AG10803 (cell line): ENCODE data around the gene RPL34.
"Not testable (repeated sequence)": the region's sequence is repeated elsewhere in the genome, so short reads cannot be mapped to it uniquely, and the experiment has no call there.

ENCODE experiments used
- DNase-seq: peaks from one replicate; pipeline ENCODE4 v3.0.0; 2010; ENCODE audit warnings: low read depth
- H3K4me3 ChIP-seq: 2 replicates; pipeline ENCODE4 v1.5.1; 2011; ENCODE audit warnings: mild to moderate bottlenecking, low read length, control low read depth
- CTCF ChIP-seq: conservative IDR thresholded peaks from 2 replicates; pipeline ENCODE4 v1.5.1; 2011; ENCODE audit warnings: mild to moderate bottlenecking, low read length, control low read depth, inconsistent platforms

RPL34 gene

GRCh38 chr4:108590776-108591175 is 29.6 kb upstream of the RPL34 start:
- no peak overlapping the region for H3K4me3 ChIP-seq
- no peak for TF ChIP-seq CTCF
- peak; percentile 50 for DNase-seq

- DNase-seq: no peak
- H3K4me3 ChIP-seq: no peak overlapping the region
- no peak for TF ChIP-seq CTCF
Observed at GRCh38 chr4:108592674-108592986, 27.7 kb upstream of the RPL34 start.

GRCh38 chr4:108594296-108594695 is 26.1 kb upstream of the RPL34 start:
- H3K4me3 ChIP-seq, DNase-seq: not testable (repeated sequence)

GRCh38 chr4:108596344-108596743 is 24.0 kb upstream of the RPL34 start:
- H3K4me3 ChIP-seq: no peak overlapping the region
- no peak for TF ChIP-seq CTCF
- no peak for DNase-seq

- H3K4me3 ChIP-seq: no peak overlapping the region
- DNase-seq: no peak
- no peak for TF ChIP-seq CTCF
Observed at GRCh38 chr4:108601106-108601505, 19.3 kb upstream of the RPL34 start.

GRCh38 chr4:108601532-108601931 is 18.8 kb upstream of the RPL34 start:
- no peak for TF ChIP-seq CTCF
- no peak for DNase-seq
- H3K4me3 ChIP-seq: no peak overlapping the region

GRCh38 chr4:108602163-108602562 is 18.2 kb upstream of the RPL34 start:
- TF ChIP-seq CTCF: no peak
- no peak for DNase-seq
- no peak overlapping the region for H3K4me3 ChIP-seq

- no peak for TF ChIP-seq CTCF
- no peak overlapping the region for H3K4me3 ChIP-seq
- DNase-seq: no peak
Observed at GRCh38 chr4:108607079-108607815, 13.1 kb upstream of the RPL34 start.
